Tibial nerve (tissue), 4 donors: Measurements from ENCODE around the gene LRRC8C.

Experiments used
- EP300 ChIP-seq, 2 donors: sonication (generic); formaldehyde crosslinking; IDR thresholded peaks; one replicate each; pipeline ENCODE4 v1.6.1; 2017; ENCODE audit warnings: antibody characterized with exemption in 2 of 2, mild to moderate bottlenecking in 1 of 2
- POLR2A ChIP-seq, 2 donors: fragments of 450-650 bp; IDR thresholded peaks; one replicate each; pipeline ENCODE4 v1.6.1; 2017; ENCODE audit warnings: antibody characterized with exemption in 2 of 2, mild to moderate bottlenecking in 2 of 2, moderate library complexity in 2 of 2
- TF ChIP-seq, protein P1 (sequence below), 5 experiments: fragments of 200-600 bp in 3 of 5; fragments of 450-650 bp in 2 of 5; sonication (generic) in 3 of 5; IDR thresholded peaks; one replicate each; pipeline ENCODE4 v1.5.1; 2016 to 2019; ENCODE audit warnings: antibody characterized with exemption in 5 of 5, mild to moderate bottlenecking in 3 of 5, moderate library complexity in 2 of 5

DNA sequence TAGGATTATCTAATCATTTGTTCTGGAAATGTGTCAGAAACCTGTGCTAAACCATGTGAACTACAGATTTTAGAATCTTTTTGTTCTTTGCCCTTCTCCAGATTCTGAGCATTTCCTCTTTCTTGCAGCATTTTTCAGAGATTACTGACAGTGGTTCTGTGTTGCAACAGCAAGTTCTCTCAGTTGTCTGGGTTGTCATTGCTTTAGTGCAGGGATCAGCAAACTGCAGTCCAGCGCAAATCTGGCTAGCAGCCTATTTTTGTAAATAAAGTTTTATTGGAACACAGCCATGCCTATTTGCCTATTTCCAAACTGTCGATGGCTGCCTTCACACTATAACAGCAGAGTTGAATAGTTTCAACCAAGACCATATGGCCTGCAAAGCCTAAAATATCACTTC, 121.6 kb downstream of the LRRC8C start:
- TF ChIP-seq, protein P1, sequence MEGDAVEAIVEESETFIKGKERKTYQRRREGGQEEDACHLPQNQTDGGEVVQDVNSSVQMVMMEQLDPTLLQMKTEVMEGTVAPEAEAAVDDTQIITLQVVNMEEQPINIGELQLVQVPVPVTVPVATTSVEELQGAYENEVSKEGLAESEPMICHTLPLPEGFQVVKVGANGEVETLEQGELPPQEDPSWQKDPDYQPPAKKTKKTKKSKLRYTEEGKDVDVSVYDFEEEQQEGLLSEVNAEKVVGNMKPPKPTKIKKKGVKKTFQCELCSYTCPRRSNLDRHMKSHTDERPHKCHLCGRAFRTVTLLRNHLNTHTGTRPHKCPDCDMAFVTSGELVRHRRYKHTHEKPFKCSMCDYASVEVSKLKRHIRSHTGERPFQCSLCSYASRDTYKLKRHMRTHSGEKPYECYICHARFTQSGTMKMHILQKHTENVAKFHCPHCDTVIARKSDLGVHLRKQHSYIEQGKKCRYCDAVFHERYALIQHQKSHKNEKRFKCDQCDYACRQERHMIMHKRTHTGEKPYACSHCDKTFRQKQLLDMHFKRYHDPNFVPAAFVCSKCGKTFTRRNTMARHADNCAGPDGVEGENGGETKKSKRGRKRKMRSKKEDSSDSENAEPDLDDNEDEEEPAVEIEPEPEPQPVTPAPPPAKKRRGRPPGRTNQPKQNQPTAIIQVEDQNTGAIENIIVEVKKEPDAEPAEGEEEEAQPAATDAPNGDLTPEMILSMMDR (IDR thresholded peaks at IDR 0.05): no peak
- no peak for TF ChIP-seq POLR2A (IDR thresholded peaks at IDR 0.05)
- TF ChIP-seq EP300 (IDR thresholded peaks at IDR 0.05): peak in 1 of 2 donors; percentile 25
